ENCODE results near the gene SLC37A1. TPM values are rescaled to one million over a fixed set of nuclear protein-coding genes. Genes with fewer than 3 reads are reported as not detected.

The SLC37A1 gene
- total RNA-seq, 1 experiment from 2014 or later = 4.3 TPM

GRCh38 chr21:42572906-42573495 lies 59.3 kb downstream of the SLC37A1 start:
- DNase-seq (ENCODE audit: low read depth, low spot score) = no peak
- in situ Hi-C loops (cut with HindIII; ENCODE audit: low pct_unique_long_range_greater_than_20kb, low sequenced_read_pairs) = no loop called here

DNA sequence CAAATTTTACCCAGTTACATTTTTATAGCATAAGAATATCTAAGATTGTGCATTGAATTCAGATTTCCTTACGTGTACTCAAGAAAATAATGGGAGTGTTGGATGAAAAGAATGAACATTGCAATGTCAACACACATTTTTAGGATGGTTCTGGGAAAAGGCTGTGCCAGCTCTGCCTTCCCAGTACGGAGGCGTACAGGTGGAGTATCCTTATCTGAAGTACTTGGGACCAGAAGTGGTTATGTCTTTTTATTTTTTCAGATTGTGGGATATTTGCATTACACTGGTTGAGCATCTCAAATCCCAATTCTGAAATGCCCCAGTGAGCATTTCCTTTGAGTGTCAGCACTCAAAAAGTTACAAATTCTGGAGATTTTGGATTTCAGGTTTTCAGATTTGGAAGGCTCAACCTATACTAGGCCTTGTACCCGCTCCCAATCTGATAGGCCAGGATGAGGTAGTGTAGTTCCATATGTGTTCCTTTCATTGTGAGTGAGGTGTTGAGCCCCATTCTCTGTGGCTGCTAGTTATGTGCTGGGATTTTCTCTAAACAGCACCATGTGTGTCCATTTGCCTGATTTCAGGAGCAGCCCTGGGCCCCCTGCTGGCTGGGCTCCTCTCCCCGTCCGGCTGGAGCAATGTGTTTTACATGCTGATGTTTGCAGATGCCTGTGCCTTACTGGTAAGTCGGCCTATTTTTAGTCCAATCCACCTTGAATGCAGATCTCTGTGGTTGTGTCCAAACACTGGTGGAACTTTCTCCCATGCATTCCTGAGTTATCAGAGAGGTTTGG lies 60.8 kb downstream of the SLC37A1 start:
- in situ Hi-C loops (cut with HindIII; ENCODE audit: low pct_unique_long_range_greater_than_20kb, low sequenced_read_pairs) = no loop called here

DNA sequence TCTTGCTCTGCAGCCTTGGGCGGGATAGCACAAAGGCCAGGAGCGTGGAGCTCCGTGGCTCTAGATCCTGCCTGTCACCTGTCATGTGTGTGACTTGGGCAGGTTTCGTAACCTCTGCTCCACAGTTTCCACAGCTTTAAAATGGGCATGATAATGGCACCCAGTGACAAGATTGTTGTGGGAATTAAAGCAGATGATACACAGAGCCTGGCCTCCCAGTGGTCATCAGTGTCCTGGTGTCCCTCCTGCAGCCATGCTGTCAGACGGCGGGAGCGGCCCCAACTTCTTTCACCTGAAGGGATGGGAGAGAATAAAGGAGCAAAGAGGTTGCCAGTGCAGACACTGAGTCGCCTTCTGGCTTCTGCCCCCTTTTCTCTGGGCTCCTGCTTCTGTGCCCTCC lies 61.5 kb downstream of the SLC37A1 start:
- in situ Hi-C loops (cut with HindIII; ENCODE audit: low pct_unique_long_range_greater_than_20kb, low sequenced_read_pairs) = no loop called here
- no peak for DNase-seq (ENCODE audit: low read depth, low spot score)

More for the DNA sequence above, 60.8 kb downstream of the SLC37A1 start:
- DNase-seq (ENCODE audit: low read depth, low spot score) = peak; percentile 29

DNA sequence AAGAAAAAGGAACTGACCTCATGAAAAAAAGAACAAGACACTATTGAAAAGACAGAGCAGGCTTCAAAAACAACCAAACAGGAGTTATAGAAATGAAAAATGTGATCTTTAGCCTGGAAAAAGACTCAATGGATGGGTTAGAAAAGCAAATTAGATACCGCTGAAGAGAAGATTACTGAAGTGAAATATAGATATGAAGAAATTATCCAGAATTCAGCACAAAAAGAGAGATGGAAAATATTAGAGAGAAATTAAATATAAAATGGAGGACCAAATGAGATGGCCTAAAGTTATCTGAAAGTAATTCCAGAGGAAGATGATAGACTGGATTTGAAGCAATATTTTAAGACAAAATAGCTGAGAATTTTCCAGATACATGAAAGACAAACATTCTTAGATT lies 63.0 kb downstream of the SLC37A1 start:
- no peak for DNase-seq (ENCODE audit: low read depth, low spot score)
- in situ Hi-C loops (cut with HindIII; ENCODE audit: low pct_unique_long_range_greater_than_20kb, low sequenced_read_pairs) = no loop called here

GRCh38 chr21:42578034-42578433 lies 64.4 kb downstream of the SLC37A1 start:
- in situ Hi-C loops (cut with HindIII; ENCODE audit: low pct_unique_long_range_greater_than_20kb, low sequenced_read_pairs) = no loop called here
- no peak for DNase-seq (ENCODE audit: low read depth, low spot score)

DNA sequence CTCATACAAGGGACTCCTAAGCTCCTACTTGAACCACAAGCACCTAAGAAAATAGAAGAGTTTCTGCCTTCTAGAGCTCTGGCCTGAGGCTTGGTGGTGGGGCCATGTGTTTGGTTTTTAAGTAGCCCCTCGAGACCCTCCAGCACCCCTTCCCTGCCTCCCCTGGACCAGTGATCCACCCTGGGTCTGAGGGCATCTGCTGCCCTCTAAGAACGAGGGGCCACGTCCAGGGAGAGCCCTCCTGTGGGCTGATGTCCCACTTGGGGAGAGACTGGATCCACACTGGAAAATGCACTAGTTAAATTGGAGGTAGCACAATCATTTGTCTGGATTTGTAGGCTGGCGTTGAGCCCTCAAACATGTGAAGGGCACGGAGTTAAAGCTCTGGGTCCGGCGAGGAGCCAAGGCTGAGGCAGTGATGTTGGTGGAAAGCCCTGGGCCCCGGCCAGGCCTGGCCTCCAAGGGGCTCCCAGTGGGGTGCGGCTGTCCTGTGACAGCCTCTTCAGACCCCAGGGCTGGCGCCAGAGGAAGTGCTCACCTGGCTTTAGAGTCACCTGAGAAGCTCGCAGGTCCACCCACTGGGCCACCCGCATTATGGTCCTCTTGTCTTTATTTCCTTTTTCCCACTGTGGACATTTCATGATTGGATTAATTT lies 65.2 kb downstream of the SLC37A1 start:
- no peak for DNase-seq (ENCODE audit: low read depth, low spot score)
- in situ Hi-C loops (cut with HindIII; ENCODE audit: low pct_unique_long_range_greater_than_20kb, low sequenced_read_pairs) = no loop called here

GRCh38 chr21:42579456-42580075 lies 65.9 kb downstream of the SLC37A1 start:
- in situ Hi-C loops (cut with HindIII; ENCODE audit: low pct_unique_long_range_greater_than_20kb, low sequenced_read_pairs) = no loop called here
- no peak for DNase-seq (ENCODE audit: low read depth, low spot score)

- in situ Hi-C loops (cut with HindIII; ENCODE audit: low pct_unique_long_range_greater_than_20kb, low sequenced_read_pairs) = no loop called here
- no peak for DNase-seq (ENCODE audit: low read depth, low spot score)
Measured at GRCh38 chr21:42580076-42580792, 66.6 kb downstream of the SLC37A1 start.

- DNase-seq (ENCODE audit: low read depth, low spot score) = no peak
- in situ Hi-C loops (cut with HindIII; ENCODE audit: low pct_unique_long_range_greater_than_20kb, low sequenced_read_pairs) = no loop called here
Measured at GRCh38 chr21:42580793-42581321, 67.2 kb downstream of the SLC37A1 start.

DNA sequence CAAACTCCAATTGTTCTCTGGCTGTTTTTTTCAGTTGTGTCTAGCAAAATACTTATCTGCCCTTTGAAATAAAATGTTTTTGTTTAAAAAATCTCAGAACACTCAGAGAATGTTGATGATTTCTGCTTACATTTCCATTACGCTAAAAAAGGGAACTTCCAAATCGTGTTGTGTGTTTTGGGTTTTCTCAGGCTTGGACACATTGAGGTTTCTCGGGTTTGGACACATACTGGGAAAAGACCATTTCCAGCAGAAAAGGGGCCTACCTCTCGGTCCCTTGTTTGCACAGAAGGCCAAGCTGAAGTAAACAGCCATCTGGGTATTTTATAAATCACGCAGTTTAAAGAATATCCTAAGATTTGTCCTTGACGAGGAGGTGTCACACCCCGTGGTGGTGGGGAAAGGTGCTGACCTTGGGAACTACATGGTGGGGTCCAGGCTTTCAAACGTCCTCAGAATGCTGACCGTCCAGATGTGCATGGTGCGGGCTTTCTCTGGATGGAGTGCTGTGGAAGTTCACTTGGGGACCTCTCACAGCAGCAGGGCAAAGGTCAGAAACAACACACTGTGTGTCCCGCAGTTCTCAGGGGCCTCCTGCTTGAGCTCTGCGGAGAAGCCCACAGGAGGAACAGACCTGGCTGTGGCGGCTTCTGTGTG lies 67.8 kb downstream of the SLC37A1 start:
- in situ Hi-C loops (cut with HindIII; ENCODE audit: low pct_unique_long_range_greater_than_20kb, low sequenced_read_pairs) = no loop called here

GRCh38 chr21:42581993-42582786 lies 68.5 kb downstream of the SLC37A1 start:
- DNase-seq (ENCODE audit: low read depth, low spot score) = no peak
- in situ Hi-C loops (cut with HindIII; ENCODE audit: low pct_unique_long_range_greater_than_20kb, low sequenced_read_pairs) = no loop called here

More for the DNA sequence above, 67.8 kb downstream of the SLC37A1 start:
- no peak for DNase-seq (ENCODE audit: low read depth, low spot score)

GRCh38 chr21:42582787-42583476 lies 69.3 kb downstream of the SLC37A1 start:
- in situ Hi-C loops (cut with HindIII; ENCODE audit: low pct_unique_long_range_greater_than_20kb, low sequenced_read_pairs) = no loop called here

DNA sequence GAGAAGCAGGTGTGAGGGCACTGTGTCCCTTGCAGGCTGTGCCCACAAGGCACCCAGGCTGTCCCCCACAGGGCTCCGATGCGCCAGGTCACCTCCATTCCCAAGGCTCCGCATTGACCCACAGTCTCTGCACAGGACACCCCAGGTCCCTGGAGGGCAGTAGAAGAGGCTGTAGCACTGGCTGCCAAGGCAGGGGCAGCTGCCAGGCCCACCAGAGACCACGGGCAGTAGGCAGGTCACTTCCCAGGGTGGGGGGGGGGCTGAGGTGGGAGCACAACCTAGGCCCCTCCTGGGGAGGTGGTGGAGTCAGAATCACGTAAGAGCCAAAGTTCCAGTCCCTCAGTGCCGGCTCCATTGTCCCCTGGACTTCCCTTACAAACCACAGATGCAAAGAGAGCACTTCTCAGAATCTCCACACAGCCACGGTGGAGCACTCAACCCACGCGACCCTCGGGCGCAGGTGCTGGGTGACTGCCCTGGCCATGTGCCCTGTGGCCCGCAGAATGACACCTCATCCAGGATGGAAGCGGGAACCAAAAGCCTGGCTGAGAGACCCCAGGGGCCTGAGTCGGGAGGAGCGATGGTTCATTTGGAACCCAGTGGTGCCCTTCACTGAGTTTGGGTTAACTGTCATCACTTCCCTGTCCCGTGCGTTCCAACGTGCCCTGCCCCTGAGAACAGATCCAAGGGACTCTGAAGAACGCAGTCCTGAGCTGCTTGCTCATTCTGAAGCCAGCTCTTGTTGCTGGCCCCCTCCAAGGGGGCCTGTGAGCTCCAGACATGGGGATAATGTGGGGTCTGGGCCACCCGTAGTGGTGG lies 70.0 kb downstream of the SLC37A1 start:
- DNase-seq (ENCODE audit: low read depth, low spot score) = no peak
- in situ Hi-C loops (cut with HindIII; ENCODE audit: low pct_unique_long_range_greater_than_20kb, low sequenced_read_pairs) = no loop called here

More at GRCh38 chr21:42582787-42583476, 69.3 kb downstream of the SLC37A1 start:
- no peak for DNase-seq (ENCODE audit: low read depth, low spot score)

- in situ Hi-C loops (cut with HindIII; ENCODE audit: low pct_unique_long_range_greater_than_20kb, low sequenced_read_pairs) = no loop called here
- DNase-seq (ENCODE audit: low read depth, low spot score) = no peak
Measured at GRCh38 chr21:42584296-42584641, 70.6 kb downstream of the SLC37A1 start.

- no peak for DNase-seq (ENCODE audit: low read depth, low spot score)
- in situ Hi-C loops (cut with HindIII; ENCODE audit: low pct_unique_long_range_greater_than_20kb, low sequenced_read_pairs) = no loop called here
Measured at GRCh38 chr21:42585881-42586280, 72.2 kb downstream of the SLC37A1 start.

All from SK-MEL-5 (cell line).